SIG-M5 (cell line): ENCODE results near the gene TPM3.
"Not testable (repeated sequence)": the region's sequence is repeated elsewhere in the genome, so short reads cannot be mapped to it uniquely, and the experiment has no call there.

Source experiments
- DNase-seq: peaks from one replicate; lab custom pipeline; 2025; lab: John Stamatoyannopoulos, UW

TPM3 gene

GRCh38 chr1:154205778-154206177, 13.9 kb upstream of the TPM3 start:
- not testable (repeated sequence) for DNase-seq

GRCh38 chr1:154199563-154199879, 7.6 kb upstream of the TPM3 start:
- DNase-seq: no peak

- no peak for DNase-seq
Observed at GRCh38 chr1:154198756-154199562, 7.1 kb upstream of the TPM3 start.

- DNase-seq: no peak
Observed at GRCh38 chr1:154193821-154194220, 1.9 kb upstream of the TPM3 start.

GRCh38 chr1:154192476-154192875, 576 bp upstream of the TPM3 start:
- DNase-seq: no peak

GRCh38 chr1:154190550-154190949, 1.4 kb downstream of the TPM3 start:
- DNase-seq: no peak

- no peak for DNase-seq
Observed at GRCh38 chr1:154186852-154187501, 4.9 kb downstream of the TPM3 start.

- DNase-seq: no peak
Observed at GRCh38 chr1:154186177-154186576, 5.7 kb downstream of the TPM3 start.

GRCh38 chr1:154183046-154183915, 8.6 kb downstream of the TPM3 start:
- DNase-seq: peak; percentile 70

- peak; percentile 94 for DNase-seq
Observed at GRCh38 chr1:154182344-154183045, 9.4 kb downstream of the TPM3 start.

- no peak for DNase-seq
Observed at GRCh38 chr1:154181944-154182343, 10.0 kb downstream of the TPM3 start.

GRCh38 chr1:154179946-154180687, 11.8 kb downstream of the TPM3 start:
- peak; percentile 96 for DNase-seq

GRCh38 chr1:154178911-154179811, 12.7 kb downstream of the TPM3 start:
- no peak for DNase-seq

- DNase-seq: no peak
Observed at GRCh38 chr1:154178013-154178412, 13.9 kb downstream of the TPM3 start.

GRCh38 chr1:154176337-154176736, 15.6 kb downstream of the TPM3 start:
- DNase-seq: no peak

GRCh38 chr1:154174654-154175053, 17.2 kb downstream of the TPM3 start:
- no peak for DNase-seq

- no peak for DNase-seq
Observed at GRCh38 chr1:154171880-154172279, 20.0 kb downstream of the TPM3 start.

- DNase-seq: no peak
Observed at GRCh38 chr1:154171223-154171583, 20.7 kb downstream of the TPM3 start.

GRCh38 chr1:154170547-154171222, 21.2 kb downstream of the TPM3 start:
- no peak for DNase-seq

- no peak for DNase-seq
Observed at GRCh38 chr1:154167461-154167860, 24.4 kb downstream of the TPM3 start.
